ENCODE measurements around the gene RFC3. TPM values are rescaled to one million over a fixed set of nuclear protein-coding genes. Genes with fewer than 3 reads are reported as not detected.

The RFC3 gene
- total RNA-seq, 1 experiment from 2014 or later, result 38.2 TPM

DNA sequence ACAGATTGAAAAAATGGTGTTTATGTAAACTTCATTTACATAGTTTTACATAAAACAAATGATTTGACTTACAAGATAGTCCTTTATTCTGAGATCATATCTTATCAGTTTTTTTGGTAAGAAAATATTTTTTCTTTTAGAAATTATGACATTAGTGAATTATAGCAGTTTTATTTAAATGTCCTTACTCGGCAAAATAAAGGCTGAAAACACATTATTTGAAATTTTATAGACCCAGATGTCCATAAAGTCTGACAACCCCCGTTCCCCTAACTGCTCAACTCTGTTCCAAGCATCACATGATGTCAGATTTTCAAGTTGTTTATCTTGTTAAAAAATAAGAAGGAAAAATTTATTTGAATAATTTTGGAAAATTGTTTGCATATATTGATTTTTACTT lies 46.7 kb upstream of the RFC3 start (continued):
- TF ChIP-seq, protein P1, sequence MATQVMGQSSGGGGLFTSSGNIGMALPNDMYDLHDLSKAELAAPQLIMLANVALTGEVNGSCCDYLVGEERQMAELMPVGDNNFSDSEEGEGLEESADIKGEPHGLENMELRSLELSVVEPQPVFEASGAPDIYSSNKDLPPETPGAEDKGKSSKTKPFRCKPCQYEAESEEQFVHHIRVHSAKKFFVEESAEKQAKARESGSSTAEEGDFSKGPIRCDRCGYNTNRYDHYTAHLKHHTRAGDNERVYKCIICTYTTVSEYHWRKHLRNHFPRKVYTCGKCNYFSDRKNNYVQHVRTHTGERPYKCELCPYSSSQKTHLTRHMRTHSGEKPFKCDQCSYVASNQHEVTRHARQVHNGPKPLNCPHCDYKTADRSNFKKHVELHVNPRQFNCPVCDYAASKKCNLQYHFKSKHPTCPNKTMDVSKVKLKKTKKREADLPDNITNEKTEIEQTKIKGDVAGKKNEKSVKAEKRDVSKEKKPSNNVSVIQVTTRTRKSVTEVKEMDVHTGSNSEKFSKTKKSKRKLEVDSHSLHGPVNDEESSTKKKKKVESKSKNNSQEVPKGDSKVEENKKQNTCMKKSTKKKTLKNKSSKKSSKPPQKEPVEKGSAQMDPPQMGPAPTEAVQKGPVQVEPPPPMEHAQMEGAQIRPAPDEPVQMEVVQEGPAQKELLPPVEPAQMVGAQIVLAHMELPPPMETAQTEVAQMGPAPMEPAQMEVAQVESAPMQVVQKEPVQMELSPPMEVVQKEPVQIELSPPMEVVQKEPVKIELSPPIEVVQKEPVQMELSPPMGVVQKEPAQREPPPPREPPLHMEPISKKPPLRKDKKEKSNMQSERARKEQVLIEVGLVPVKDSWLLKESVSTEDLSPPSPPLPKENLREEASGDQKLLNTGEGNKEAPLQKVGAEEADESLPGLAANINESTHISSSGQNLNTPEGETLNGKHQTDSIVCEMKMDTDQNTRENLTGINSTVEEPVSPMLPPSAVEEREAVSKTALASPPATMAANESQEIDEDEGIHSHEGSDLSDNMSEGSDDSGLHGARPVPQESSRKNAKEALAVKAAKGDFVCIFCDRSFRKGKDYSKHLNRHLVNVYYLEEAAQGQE (IDR thresholded peaks at IDR 0.05; ENCODE audit: low read depth), result no peak

DNA sequence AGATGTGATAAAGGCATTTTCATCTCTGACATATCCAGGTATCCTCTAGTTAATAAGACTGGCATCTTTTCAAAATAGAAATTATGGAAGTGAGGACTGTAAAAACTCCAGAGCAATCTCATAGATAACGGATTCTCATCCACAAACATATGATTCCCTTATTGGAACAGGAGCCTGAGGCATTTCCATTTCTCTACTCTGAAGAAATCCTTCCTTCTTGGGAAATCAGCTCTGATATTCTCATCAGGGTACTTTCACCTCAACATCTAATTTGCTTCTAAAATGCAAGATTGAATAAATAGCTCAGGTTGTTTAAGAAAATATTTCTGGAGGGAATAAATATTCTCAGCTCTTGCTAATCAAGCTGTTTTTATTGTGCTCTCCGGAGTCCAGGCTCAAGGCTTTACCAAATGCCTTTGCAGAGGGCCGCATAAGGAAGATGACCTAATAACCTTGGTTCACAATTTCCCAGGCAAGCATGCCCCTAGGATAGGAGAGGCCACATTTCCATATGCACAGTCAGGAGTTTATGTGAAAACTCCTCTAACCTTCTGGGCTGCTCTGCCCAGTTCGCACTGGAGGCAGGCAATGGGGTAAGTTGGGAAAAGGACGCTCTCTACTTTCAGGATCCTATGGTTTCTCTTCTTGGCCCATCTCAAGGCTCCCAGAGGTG lies 44.0 kb upstream of the RFC3 start:
- POLR2A ChIA-PET, result no interaction called here
- no peak overlapping the region for H3K9ac ChIP-seq (ENCODE audit: low read length)
- no peaks in the 10 kb centered on the region for H3K9me2 ChIP-seq (ENCODE audit: insufficient read depth)
- intact Hi-C loops (cut with micrococcal nuclease), result no loop called here
- TF ChIP-seq, protein P2, sequence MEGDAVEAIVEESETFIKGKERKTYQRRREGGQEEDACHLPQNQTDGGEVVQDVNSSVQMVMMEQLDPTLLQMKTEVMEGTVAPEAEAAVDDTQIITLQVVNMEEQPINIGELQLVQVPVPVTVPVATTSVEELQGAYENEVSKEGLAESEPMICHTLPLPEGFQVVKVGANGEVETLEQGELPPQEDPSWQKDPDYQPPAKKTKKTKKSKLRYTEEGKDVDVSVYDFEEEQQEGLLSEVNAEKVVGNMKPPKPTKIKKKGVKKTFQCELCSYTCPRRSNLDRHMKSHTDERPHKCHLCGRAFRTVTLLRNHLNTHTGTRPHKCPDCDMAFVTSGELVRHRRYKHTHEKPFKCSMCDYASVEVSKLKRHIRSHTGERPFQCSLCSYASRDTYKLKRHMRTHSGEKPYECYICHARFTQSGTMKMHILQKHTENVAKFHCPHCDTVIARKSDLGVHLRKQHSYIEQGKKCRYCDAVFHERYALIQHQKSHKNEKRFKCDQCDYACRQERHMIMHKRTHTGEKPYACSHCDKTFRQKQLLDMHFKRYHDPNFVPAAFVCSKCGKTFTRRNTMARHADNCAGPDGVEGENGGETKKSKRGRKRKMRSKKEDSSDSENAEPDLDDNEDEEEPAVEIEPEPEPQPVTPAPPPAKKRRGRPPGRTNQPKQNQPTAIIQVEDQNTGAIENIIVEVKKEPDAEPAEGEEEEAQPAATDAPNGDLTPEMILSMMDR (IDR thresholded peaks at IDR 0.05 in 2 of 3, conservative IDR thresholded peaks at IDR 0.05 in 1 of 3; ENCODE audit: borderline replicate concordance in 1 of 3, insufficient read depth in 1 of 3, low read depth in 2 of 3, low read length in 2 of 3), result no peak
- TF ChIP-seq SP1 (IDR thresholded peaks at IDR 0.05; ENCODE audit: low read depth) (no peak), FOSL1 (IDR thresholded peaks at IDR 0.05; ENCODE audit: low read depth) (no peak), CEBPB (IDR thresholded peaks at IDR 0.05; ENCODE audit: low read depth) (no peak), EZH2phosphoT487 (IDR thresholded peaks at IDR 0.05; ENCODE audit: borderline replicate concordance) (no peak), SRF (IDR thresholded peaks at IDR 0.05; ENCODE audit: low read depth) (no peak), SIN3A (IDR thresholded peaks at IDR 0.05; ENCODE audit: low read depth) (no peak), ELF1 (IDR thresholded peaks at IDR 0.05; ENCODE audit: borderline replicate concordance, low read depth) (no peak), CBX3 (IDR thresholded peaks at IDR 0.05; ENCODE audit: low read depth) (no peak), EGR1 (IDR thresholded peaks at IDR 0.05; ENCODE audit: low read depth) (no peak), EZH2 (IDR thresholded peaks at IDR 0.05) (no peak)
- TF ChIP-seq, protein P3, sequence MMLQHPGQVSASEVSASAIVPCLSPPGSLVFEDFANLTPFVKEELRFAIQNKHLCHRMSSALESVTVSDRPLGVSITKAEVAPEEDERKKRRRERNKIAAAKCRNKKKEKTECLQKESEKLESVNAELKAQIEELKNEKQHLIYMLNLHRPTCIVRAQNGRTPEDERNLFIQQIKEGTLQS (IDR thresholded peaks at IDR 0.05), result no peak
- TF ChIP-seq, protein P4, sequence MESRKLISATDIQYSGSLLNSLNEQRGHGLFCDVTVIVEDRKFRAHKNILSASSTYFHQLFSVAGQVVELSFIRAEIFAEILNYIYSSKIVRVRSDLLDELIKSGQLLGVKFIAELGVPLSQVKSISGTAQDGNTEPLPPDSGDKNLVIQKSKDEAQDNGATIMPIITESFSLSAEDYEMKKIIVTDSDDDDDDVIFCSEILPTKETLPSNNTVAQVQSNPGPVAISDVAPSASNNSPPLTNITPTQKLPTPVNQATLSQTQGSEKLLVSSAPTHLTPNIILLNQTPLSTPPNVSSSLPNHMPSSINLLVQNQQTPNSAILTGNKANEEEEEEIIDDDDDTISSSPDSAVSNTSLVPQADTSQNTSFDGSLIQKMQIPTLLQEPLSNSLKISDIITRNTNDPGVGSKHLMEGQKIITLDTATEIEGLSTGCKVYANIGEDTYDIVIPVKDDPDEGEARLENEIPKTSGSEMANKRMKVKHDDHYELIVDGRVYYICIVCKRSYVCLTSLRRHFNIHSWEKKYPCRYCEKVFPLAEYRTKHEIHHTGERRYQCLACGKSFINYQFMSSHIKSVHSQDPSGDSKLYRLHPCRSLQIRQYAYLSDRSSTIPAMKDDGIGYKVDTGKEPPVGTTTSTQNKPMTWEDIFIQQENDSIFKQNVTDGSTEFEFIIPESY (IDR thresholded peaks at IDR 0.05; ENCODE audit: extremely low read depth, insufficient replicate concordance, low read length), result no peak
- CTCF ChIA-PET, result interaction anchor here (1.3 to 2.0 kb wide), 2 partner anchors 12 to 26 kb away, joined by 3 to 7 read pairs; no protein-coding TSS in a partner anchor
- no peaks in the 10 kb centered on the region for H3K9me3 ChIP-seq (ENCODE audit: control insufficient read depth in 1 of 2, insufficient read depth in 1 of 2, low read depth in 1 of 2, low read length in 2 of 2)
- H2AFZ ChIP-seq (ENCODE audit: low read depth, low read length, poor library complexity, severe bottlenecking), result no peak overlapping the region
- RAD21 ChIA-PET (ENCODE audit: low non-redundant PET in 1 of 2, low total read pairs in 2 of 2, uncharacterized antibody in 2 of 2, unreplicated experiment in 2 of 2), result no interaction called here
- H3K4me1 ChIP-seq (ENCODE audit: control insufficient read depth in 1 of 2, insufficient read depth in 2 of 2, low read length in 2 of 2), result no peaks in the 10 kb centered on the region
- no peak for ATAC-seq
- DNase-seq (ENCODE audit: low read depth, low spot score), result no peak
- H3K27me3 ChIP-seq (ENCODE audit: insufficient read depth, low read length), result no peaks in the 10 kb centered on the region
- no TSS peak for BruUV-seq (replicated peaks)
- no peaks in the 10 kb centered on the region for H3K36me3 ChIP-seq (ENCODE audit: control insufficient read depth in 1 of 2, insufficient read depth in 2 of 2, low read length in 2 of 2)
- H3K4me2 ChIP-seq (ENCODE audit: low read length), result no peak overlapping the region
- H3K79me2 ChIP-seq (ENCODE audit: insufficient read depth, low read length), result no peaks in the 10 kb centered on the region
- no peak overlapping the region for H3K27ac ChIP-seq (ENCODE audit: low read depth, low read length)
- H4K20me1 ChIP-seq (ENCODE audit: insufficient read depth), result 0 out of 2 replicates have a peak, but pooled peaks cover 3% of the 10 kb centered on the region
- no peak overlapping the region for H3K4me3 ChIP-seq (replicated peaks in 1 of 2; ENCODE audit: low read depth in 1 of 2, low read length in 2 of 2)
